Measurements from ENCODE around the gene OXA1L. TPM values are rescaled to one million over a fixed set of nuclear protein-coding genes. Genes with fewer than 3 reads are reported as not detected.
"Not testable (repeated sequence)": the region's sequence is repeated elsewhere in the genome, so short reads cannot be mapped to it uniquely, and the experiment has no call there.

The OXA1L gene
- total RNA-seq, 1 donor from 2014 or later: 81.2 TPM

GRCh38 chr14:22776215-22776614 lies 9.7 kb downstream of the OXA1L start:
- H3K4me1 Mint-ChIP-seq (ENCODE audit: low read depth, unreplicated experiment): peaks cover 13% of the 10 kb centered on the region
- H4K20me1 ChIP-seq (ENCODE audit: insufficient read depth, low read length): no peaks in the 10 kb centered on the region
- H3K4me3 ChIP-seq (ENCODE audit: insufficient read depth, low read depth, low read length): no peak overlapping the region
- H2AFZ ChIP-seq (ENCODE audit: low read depth, low read length): no peak overlapping the region
- H3K79me2 ChIP-seq (ENCODE audit: insufficient read depth, low read length): no peaks in the 10 kb centered on the region
- H3K4me3 Mint-ChIP-seq (ENCODE audit: unreplicated experiment): no peak overlapping the region
- H3K4me2 ChIP-seq (ENCODE audit: low read length): no peak overlapping the region
- no peaks in the 10 kb centered on the region for H3K27me3 ChIP-seq (ENCODE audit: insufficient read depth, low read length)
- no peak overlapping the region for H3K27ac Mint-ChIP-seq (ENCODE audit: unreplicated experiment)
- H3K27ac ChIP-seq (ENCODE audit: low read depth, low read length): no peak overlapping the region
- no peaks in the 10 kb centered on the region for H3K9me3 Mint-ChIP-seq (ENCODE audit: unreplicated experiment)
- no peak for DNase-seq (ENCODE audit: low read depth)
- no peaks in the 10 kb centered on the region for H3K9me3 ChIP-seq (ENCODE audit: insufficient read depth, low read depth, low read length)
- H3K4me1 ChIP-seq (ENCODE audit: insufficient read depth, low read length): no peaks in the 10 kb centered on the region
- H3K36me3 Mint-ChIP-seq (ENCODE audit: low read depth, unreplicated experiment): peaks cover 20% of the 10 kb centered on the region
- FAIRE-seq: no peak
- TF ChIP-seq EZH2 (IDR thresholded peaks at IDR 0.05; ENCODE audit: insufficient read depth, low read length) (no peak), CTCF (IDR thresholded peaks at IDR 0.05; ENCODE audit: insufficient read depth, low read depth, low read length) (no peak)
- no peaks in the 10 kb centered on the region for H3K27me3 Mint-ChIP-seq (ENCODE audit: low read depth, unreplicated experiment)
- no peak overlapping the region for H3K9ac ChIP-seq (ENCODE audit: low read length)
- H3K36me3 ChIP-seq (ENCODE audit: insufficient read depth, low read length): peaks cover 23% of the 10 kb centered on the region

GRCh38 chr14:22776849-22777248 lies 10.4 kb downstream of the OXA1L start:
- not testable (repeated sequence) for H3K9ac ChIP-seq (ENCODE audit: low read length); H3K4me3 Mint-ChIP-seq (ENCODE audit: unreplicated experiment); H3K9me3 Mint-ChIP-seq (ENCODE audit: unreplicated experiment); H4K20me1 ChIP-seq (ENCODE audit: insufficient read depth, low read length); H3K27me3 Mint-ChIP-seq (ENCODE audit: low read depth, unreplicated experiment); DNase-seq (ENCODE audit: low read depth); H3K9me3 ChIP-seq (ENCODE audit: insufficient read depth, low read depth, low read length); H3K79me2 ChIP-seq (ENCODE audit: insufficient read depth, low read length); H3K27ac ChIP-seq (ENCODE audit: low read depth, low read length); H3K27me3 ChIP-seq (ENCODE audit: insufficient read depth, low read length); H3K4me2 ChIP-seq (ENCODE audit: low read length); FAIRE-seq; H3K4me3 ChIP-seq (ENCODE audit: insufficient read depth, low read depth, low read length); H3K4me1 ChIP-seq (ENCODE audit: insufficient read depth, low read length); H2AFZ ChIP-seq (ENCODE audit: low read depth, low read length)
- H3K4me1 Mint-ChIP-seq (ENCODE audit: low read depth, unreplicated experiment): peaks cover 19% of the 10 kb centered on the region
- H3K36me3 ChIP-seq (ENCODE audit: insufficient read depth, low read length): peaks cover 17% of the 10 kb centered on the region
- peak overlapping the region; percentile 34 for H3K27ac Mint-ChIP-seq (ENCODE audit: unreplicated experiment)
- H3K36me3 Mint-ChIP-seq (ENCODE audit: low read depth, unreplicated experiment): peaks cover 13% of the 10 kb centered on the region

GRCh38 chr14:22778084-22778483 lies 11.6 kb downstream of the OXA1L start:
- H3K27me3 ChIP-seq (ENCODE audit: insufficient read depth, low read length): no peaks in the 10 kb centered on the region
- no peak overlapping the region for H3K27ac ChIP-seq (ENCODE audit: low read depth, low read length)
- no peak overlapping the region for H3K4me3 Mint-ChIP-seq (ENCODE audit: unreplicated experiment)
- peaks cover 19% of the 10 kb centered on the region for H3K4me1 Mint-ChIP-seq (ENCODE audit: low read depth, unreplicated experiment)
- peaks cover 13% of the 10 kb centered on the region for H3K36me3 Mint-ChIP-seq (ENCODE audit: low read depth, unreplicated experiment)
- FAIRE-seq (no peak), DNase-seq (ENCODE audit: low read depth) (no peak)
- H3K27me3 Mint-ChIP-seq (ENCODE audit: low read depth, unreplicated experiment): no peaks in the 10 kb centered on the region
- H3K4me2 ChIP-seq (ENCODE audit: low read length): no peak overlapping the region
- H3K4me3 ChIP-seq (ENCODE audit: insufficient read depth, low read depth, low read length): no peak overlapping the region
- H3K79me2 ChIP-seq (ENCODE audit: insufficient read depth, low read length): no peaks in the 10 kb centered on the region
- H2AFZ ChIP-seq (ENCODE audit: low read depth, low read length): no peak overlapping the region
- peaks cover 4% of the 10 kb centered on the region for H3K4me1 ChIP-seq (ENCODE audit: insufficient read depth, low read length)
- no peaks in the 10 kb centered on the region for H4K20me1 ChIP-seq (ENCODE audit: insufficient read depth, low read length)
- no peak overlapping the region for H3K9ac ChIP-seq (ENCODE audit: low read length)
- H3K36me3 ChIP-seq (ENCODE audit: insufficient read depth, low read length): peaks cover 9% of the 10 kb centered on the region
- TF ChIP-seq EZH2 (IDR thresholded peaks at IDR 0.05; ENCODE audit: insufficient read depth, low read length): no peak
- no peak for TF ChIP-seq CTCF (IDR thresholded peaks at IDR 0.05; ENCODE audit: insufficient read depth, low read depth, low read length)
- H3K27ac Mint-ChIP-seq (ENCODE audit: unreplicated experiment): no peak overlapping the region
- H3K9me3 Mint-ChIP-seq (ENCODE audit: unreplicated experiment): no peaks in the 10 kb centered on the region
- H3K9me3 ChIP-seq (ENCODE audit: insufficient read depth, low read depth, low read length): no peaks in the 10 kb centered on the region
